ENCODE data around the gene JMJD1C.
A peak's percentile ranks its signal among the peaks of the same experiment; 100 is the strongest.
"Not testable (repeated sequence)": the region's sequence is repeated elsewhere in the genome, so short reads cannot be mapped to it uniquely, and the experiment has no call there.

The JMJD1C gene

DNA sequence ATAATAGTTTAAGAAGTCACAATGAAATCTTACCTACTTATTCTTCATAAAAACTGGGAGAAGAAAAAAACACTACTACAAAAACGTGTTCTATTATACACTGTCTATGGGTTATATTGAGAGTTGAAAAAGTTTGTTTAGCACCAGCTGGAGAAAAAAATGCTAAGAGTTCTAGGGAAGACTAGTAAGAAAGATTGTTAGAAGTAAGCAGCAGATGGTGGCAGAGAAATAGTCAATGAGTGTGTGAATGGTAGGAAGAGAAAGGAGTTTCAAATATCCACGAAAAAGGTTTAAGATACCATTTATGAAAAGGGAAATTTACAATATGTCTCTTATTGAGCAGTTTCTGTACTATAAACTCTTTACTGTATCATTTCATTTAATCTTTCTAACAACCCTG lies 208.0 kb downstream of the JMJD1C start:
- DNase-seq: no peak

DNA sequence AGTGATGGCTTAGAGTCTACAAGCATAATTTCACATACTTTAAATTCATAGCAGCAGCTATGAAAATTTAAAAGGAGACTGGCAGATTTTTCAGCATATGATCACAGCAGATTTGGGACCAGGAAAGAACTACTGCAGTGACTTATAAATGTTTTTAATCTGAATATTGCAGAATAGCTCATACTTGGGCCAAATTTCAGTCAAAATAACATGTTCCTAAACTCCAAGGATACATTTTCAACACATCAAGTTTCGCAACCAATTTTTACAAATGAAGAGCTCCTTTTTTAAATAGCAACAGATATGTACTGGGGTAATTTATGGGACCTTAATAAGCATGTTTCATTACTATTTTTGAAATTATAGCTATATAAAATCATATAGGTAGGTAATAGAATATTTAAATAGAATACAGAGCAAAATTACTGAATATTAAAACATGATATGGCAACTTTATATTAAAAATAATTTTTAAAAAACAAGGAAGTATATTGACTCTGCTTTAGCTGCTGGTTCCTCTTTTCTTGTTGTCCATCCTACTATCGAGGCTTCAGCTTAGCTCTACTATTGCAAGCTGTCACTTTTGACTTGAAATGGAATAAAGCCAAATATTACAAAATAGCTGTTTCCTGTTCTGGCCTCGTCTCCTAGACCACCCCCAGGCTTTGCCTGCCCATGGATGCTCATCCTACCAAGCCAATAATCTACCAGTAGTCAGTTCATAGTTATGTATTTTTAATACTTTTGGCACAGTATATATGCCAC lies 209.6 kb downstream of the JMJD1C start:
- DNase-seq: peak; percentile 74

DNA sequence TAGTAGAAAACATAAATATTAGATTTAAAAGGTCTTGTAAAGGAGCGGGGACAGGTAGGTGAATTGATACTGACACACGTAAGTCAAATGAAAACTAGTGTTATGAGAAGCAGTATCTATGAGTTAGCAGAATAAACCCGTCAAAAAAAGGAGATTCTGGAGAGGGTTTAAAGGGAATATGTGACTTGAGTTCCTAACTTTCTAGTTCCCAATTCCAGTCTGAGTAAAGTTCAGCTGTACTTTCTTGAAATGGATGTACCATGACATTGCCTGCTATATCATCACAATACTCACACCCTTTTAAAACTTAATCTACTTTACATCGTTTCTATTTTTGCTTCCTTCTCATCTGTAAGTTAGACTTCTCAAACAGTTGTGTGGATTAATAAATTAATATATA lies 210.5 kb downstream of the JMJD1C start:
- no peak for DNase-seq

DNA sequence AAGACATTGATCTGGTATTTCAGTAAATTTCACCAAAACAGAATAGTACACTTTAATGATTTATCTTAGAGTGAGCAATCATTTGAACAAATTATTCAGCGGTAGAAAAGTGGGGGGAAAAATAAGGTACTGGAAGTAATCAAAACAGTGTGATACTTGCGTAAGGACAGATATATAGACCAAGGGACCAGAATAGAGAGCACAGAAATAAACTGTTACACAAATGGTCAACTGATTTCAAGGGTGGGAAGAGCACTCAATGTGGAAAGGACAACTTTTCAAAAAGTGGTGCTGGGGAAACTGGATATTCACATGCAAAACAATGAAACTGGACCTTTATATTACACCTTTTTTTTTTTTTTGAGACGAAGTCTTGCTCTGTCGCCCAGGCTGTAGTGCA lies 212.7 kb downstream of the JMJD1C start:
- DNase-seq: no peak

DNA sequence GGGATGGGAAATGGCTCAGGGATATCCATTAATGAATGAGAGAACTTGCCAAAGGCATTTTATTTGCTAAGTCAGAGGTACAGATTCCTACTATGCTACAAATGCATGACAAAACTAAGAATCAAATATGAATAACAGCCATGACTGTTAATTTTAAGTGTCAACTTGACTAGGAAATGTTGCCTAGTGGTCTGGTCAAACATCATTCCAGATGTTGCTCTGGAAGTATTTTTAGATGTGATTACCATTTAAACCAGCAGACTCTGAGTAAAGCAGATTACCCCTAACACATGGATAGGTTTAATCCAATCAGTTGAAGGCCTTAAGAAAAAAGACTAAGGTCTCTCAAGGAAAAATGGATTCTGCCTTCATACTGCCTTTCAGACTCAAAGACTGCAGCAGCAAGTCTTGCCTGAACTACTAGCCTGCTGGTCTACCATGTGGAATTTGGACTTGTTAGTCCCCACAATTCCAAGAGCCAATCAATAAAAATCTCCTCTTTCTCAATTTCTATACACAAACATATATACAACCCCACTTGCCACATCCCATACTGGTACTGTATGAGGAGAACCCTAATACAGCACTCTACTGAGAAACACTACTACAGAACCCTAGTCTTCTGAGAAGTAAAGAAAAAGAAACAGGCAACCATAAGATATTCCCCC lies 213.5 kb downstream of the JMJD1C start:
- DNase-seq: no peak

DNA sequence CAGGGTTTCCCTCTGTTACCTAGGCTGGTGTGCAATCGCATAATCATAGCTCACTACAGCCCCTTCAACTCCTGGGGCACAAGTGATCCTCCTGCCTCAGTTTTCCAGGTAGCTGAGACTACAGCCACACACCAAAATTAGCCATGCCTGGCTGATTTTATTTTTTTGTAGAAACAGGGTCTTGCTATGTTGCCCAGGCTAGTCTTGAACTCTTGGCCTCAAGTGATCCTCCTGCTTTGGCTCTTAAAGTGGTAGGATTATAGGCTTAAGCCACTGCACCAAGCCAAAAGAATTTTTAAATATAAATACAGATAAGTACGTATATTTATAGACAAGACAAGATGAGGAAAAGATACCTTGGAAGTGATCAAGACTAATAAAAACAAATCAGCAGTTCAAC lies 215.7 kb downstream of the JMJD1C start:
- DNase-seq: no peak

DNA sequence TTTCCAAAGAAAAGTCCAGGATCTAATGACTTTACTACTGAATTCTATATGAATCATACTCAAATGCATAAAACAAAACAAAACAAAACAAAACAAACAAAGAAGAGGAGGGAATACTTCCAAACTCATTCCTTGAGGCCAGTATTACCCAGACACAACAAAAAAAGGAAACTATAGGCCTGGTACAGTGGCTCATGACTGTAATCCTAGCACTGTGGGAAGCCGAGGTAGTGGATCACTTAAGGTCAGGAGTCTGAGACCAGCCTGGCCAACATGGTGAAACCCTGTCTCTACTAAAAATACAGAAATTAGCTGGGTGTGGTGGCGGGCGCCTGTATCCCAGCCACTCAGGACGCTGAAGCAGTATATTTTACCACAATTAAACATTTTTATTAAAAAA lies 218.0 kb downstream of the JMJD1C start:
- no peak for DNase-seq

DNA sequence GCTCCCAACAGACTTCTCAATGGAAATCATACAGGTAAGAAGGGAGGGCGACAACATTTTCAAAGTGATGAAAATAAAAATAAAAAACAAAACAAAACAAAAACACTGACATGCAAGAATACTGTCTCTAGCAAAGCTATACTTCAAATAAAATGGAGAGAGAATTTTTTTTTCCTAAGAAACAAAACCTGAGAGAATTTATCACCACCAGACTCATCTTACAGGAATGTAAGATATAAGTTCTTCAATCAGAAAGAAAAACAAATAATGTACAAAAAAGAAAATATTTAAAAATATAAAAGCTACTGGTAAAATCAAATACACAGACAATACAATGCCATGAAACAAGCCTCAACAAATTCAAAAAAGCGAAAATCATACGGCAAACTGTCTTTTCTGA lies 219.4 kb downstream of the JMJD1C start:
- no peak for DNase-seq

DNA sequence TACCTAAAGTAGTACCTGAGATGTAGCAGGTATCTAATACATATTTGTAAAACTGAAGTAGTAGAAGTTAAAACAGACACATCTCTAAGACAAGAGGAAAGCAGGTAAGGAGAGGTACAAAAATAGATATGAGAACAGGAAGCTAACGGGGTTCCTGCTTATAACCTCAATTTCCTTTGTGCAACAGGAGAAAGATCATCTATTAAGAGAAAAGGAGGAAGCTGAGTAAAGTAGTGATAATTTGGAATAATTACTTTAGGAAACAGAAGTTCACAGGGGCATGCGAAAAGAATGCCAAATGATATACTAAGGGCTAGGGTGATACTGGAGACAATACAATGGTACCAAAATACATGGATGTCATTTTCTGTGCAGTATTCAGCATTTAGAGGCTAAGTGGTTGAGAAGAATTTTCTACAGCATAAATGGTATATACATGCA lies 223.9 kb downstream of the JMJD1C start:
- DNase-seq: no peak

DNA sequence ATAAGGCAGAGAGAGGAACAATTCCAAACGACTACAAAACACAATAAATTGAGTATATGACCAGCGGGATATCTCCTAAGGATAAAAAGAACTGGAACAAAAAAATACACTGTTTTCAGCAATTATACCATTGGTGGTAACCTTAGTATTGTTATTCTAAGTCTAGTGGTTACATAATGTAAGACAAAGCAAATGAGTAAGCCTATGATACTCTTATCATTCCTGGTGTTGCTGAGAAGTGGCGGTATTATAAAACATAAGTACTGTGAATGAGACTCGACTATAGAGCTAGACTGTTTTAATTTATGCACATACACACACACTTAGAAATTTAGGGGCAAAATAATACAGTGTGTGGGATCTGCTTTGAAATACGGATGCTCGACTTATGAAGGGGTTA lies 225.0 kb downstream of the JMJD1C start:
- peak; percentile 63 for DNase-seq

DNA sequence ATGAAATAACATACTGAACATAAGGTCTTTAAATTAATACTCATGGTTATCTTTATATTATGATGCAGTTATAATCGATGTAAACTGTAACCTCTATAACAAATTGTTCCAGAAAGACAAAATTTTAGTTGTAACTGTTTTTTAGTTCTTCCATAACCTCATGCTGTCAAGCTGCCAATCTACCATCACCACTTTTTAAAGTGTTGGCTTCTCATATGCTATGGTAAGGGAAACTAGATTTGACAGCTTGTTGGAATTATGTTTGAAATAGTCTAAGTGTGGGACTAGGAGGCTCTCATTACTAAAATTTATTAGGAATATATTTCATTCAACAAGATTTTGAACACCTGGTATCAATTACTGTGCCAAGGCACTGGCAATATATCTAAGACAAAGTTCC lies 227.3 kb downstream of the JMJD1C start:
- no peak for DNase-seq

DNA sequence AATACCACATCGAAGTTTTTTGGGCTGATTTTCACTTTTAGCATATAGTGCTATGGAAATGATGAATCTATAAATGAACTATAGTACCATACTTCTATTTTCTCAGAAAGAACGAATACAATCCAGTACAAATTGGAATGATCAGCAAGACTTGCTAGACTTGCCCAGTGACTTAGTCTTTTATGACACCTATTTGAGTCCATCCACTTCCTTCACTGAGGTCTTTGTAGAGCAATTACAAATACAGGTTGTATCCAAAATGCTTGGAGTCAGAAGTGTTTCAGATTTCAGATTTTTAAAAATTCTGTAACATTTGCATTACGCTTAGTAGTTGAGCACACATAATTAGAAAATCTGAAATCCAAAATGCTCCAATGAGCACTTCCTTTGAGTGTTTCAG lies 228.4 kb downstream of the JMJD1C start:
- no peak for DNase-seq

DNA sequence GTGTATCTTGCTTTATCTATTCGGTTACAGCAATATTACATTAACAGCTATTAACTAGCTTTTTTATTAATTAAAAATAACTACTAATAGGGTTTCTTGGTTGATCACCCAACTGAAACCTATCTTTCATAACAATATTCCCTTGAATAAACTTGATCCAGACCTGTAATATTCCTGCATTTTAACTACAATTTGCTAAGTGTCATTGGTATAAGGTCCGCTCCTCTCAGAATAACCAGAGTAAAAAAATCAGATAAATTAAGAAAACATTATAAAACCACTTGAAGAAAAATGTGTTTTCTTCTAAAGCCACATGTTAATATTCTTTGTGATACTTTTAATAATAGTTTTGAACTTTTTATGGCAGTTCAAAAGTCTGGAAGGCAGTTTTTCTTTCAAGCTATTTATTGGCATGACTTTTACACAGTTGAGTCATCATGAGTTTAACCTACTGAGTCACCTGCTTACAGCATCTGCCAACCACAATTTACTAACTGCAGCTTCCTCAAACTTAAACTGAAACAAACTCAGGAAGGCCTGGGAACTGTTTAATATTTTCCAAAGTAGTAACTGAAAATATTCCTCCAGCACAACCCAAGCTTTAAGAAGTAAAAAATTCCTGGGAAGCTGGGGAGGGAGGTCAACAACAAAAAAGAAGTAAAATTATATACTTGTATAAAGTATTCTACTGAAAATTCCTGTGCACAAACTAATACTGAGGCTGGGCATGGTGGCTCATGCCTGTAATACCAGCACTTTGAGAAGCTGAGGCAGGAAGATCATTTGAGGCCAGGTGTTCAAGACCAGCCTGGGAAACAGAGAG lies 229.5 kb downstream of the JMJD1C start:
- peak; percentile 83 for DNase-seq

DNA sequence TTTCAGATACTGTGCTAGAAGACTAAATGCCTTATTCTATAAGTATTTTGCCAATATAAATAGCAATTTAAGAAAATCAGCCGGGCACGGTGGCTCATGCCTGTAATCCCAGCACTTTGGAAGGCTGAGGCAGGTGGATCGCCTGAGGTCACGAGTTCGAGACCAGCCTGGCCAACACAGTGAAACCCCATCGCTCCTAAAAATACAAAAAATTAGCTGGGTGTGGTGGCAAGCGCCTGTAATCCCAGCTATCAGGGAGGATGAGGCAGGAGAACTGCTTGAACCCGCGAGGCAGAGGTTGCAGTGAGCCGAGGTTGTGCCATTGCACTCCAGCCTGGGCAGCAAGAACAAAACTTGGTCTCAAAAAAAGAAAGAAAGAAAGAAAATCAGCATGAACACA lies 230.6 kb downstream of the JMJD1C start:
- not testable (repeated sequence) for DNase-seq

DNA sequence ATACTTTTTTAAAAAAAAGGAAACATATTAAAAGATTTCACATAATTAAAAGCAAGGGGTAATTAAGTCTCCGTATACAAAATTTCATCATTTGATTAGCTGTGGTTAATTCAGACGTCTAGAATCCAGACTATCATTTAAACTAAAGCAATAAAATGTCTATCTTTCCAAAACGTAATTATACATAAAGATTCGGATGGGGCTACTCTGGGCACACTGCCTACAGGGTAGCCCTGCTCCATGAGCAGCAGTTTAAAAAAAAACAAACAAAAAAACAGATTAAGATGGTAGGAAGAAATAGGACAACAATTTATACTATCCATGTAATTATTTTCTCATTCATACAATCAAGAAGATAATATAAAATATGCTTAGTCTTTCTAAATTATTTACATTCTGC lies 236.6 kb downstream of the JMJD1C start:
- no peak for DNase-seq

DNA sequence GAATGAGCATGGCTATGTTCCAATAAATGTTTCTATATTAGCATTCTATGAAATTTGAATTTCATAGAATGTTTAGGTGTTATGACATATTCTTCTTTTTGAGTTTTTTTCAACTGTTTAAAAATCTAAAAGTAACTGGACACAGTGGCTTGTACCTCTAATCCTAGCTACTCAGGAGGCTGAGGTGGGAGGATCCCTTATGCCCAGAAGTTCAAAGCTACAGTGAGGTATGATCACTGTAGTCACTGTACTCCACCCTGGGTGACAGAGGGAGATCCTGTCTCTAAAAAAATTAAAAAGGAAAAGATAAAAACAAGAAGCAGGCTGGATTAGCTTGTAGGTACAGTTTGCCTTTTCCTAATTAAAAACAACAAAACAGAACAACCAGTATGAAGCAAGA lies 237.5 kb downstream of the JMJD1C start:
- DNase-seq: peak; percentile 39

DNA sequence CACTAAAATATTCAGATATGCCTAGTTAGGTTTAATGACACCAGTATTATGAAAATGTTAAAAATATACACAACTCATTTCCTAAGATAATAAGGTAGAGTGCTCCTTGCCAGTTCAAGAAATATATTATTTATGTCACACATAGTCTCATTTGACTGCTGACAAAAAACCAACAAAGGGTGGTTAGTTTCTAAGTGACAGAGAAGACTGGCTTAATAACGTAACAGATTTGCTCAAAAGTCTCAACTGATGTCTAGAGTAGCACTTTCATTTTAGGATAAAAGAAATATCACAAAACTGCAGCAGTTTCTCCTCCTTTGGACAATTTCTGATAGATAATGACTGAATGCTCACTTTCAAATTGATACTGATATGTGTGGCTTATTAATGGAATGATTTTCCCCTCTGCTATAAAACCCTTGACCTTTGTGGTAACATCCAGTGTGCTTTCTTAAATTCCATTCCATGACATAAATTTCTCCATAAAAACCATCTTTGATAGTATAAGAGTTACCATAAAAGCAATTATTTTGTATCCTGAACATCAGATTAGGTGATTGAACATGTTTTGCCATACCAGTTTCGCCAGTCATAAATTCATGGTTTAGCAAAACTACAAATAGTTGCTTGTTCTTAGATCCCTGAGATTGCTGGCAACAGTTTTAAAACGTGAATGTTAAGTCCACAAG lies 238.4 kb downstream of the JMJD1C start:
- peak; percentile 27 for DNase-seq

DNA sequence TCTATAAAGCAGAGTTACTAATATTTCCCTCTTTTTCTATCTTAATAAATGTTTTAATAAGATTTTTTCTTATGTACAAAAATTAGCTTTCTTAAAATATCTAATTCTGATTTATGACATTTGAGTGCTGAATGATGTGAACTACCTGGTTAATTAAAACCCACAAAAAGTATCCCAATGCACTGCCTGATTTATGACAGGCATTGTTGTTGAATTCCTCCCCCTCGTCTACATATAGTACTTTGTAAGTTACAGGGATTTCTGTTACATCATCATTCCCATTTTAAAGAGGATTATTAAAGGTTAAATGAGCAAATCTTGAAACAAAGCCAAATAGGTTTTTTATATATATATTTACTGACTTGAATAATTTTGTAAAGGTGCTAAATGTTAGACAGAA lies 241.5 kb downstream of the JMJD1C start:
- DNase-seq: no peak

DNA sequence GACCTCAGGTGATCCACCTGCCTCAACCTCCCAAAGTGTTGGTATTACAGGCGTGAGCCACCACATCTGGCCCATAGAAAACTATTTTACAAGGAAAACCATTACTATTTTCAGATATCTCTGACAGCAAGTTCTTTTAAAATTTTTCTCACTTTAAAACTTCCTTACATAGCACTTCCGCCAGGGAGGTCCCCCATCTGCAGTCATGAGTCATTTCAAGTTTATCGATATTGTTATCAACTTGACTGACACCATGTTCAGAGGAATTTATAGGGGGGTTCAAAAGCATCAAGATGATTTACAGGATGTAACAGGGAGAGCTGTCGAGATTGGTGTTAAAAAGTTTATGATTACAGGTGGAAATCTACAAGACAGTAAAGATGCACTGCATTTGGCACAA lies 243.8 kb downstream of the JMJD1C start:
- DNase-seq: no peak

DNA sequence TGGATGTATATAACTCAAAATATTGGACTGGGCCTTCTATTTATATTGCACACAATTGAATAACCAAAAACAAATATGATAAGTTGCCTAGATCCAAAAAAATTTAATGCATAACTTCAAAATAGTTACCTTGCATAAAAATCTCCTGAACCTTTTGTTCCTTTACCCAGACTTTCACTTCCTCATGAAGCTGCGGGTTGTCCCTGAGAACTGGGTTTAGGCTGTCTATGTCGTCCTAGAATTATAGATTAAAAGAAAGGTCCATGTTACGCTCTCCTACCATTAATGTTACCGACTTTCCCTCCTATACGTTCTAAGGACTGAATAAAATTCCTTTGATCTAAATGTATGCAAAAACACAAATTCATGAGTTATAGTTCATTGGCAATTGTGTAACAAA lies 246.0 kb downstream of the JMJD1C start:
- DNase-seq: no peak

DNA sequence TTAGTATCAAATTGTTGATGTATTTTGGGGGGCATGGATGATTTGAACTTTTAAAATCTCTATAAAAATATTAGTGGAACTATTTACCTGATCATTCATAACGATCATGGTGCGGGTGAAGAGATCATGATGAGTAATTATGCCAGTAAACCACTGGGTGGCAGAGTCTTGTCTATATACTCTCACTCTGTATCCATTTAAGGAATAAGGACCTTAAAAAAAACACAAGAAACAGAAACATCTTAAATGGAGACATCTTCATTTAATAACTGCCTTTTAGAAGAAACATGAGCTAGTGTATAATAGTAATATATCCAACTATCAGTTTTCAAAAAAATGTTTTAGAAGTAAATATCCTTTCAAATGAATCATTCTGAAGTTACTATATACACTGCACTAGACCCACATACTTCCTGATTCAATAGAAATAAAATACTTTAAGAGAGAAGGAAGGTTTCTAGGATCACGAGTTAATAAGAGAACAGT lies 248.6 kb downstream of the JMJD1C start:
- DNase-seq: peak; percentile 87

DNA sequence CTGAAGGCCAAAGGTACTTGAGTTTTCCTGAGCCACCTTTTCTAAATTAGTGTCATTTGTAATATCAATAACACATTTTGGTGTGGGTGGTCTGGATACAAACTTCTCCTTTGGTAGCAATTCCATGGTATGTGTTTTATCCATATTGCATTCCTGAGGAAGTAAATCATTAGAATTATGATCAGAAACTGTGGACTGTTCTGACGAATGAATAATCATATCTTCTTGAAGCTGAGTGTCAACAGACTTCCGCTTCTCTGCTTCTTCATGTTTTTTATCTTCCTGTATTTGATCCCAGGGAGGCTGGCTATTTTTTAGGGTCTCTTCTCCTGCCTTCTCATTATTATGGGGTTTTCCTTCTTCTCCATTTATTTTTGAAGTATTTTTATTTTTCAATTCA lies 251.2 kb downstream of the JMJD1C start:
- DNase-seq: no peak

DNA sequence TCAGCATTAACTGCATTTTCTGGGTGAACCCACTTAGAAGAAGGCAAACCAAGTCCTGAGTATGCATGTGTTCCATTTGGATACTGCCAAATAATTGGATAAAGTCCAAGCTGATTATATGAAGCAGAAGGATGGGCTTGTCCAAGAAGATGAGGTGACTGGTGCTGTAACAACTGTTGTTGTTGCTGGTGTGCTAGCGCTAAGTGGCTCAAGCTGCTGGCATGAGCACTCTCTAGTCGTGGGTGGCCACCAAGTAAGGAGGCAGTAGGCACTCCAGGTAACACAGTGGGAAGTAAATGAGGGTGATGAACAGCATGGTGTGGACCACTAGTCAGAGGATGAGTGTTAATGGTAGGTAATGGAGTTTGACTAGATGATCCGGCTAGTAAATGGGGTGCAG lies 252.3 kb downstream of the JMJD1C start:
- no peak for DNase-seq

Measured in hematopoietic multipotent progenitor cell treated with erythropoietin and hydrocortisone succinate and interleukin-3 and kit ligand, for 6 days (in vitro differentiated cells).